Measurements from ENCODE around the gene ADCY6.
A peak's percentile ranks its signal among the peaks of the same experiment; 100 is the strongest.

ADCY6 gene

DNA sequence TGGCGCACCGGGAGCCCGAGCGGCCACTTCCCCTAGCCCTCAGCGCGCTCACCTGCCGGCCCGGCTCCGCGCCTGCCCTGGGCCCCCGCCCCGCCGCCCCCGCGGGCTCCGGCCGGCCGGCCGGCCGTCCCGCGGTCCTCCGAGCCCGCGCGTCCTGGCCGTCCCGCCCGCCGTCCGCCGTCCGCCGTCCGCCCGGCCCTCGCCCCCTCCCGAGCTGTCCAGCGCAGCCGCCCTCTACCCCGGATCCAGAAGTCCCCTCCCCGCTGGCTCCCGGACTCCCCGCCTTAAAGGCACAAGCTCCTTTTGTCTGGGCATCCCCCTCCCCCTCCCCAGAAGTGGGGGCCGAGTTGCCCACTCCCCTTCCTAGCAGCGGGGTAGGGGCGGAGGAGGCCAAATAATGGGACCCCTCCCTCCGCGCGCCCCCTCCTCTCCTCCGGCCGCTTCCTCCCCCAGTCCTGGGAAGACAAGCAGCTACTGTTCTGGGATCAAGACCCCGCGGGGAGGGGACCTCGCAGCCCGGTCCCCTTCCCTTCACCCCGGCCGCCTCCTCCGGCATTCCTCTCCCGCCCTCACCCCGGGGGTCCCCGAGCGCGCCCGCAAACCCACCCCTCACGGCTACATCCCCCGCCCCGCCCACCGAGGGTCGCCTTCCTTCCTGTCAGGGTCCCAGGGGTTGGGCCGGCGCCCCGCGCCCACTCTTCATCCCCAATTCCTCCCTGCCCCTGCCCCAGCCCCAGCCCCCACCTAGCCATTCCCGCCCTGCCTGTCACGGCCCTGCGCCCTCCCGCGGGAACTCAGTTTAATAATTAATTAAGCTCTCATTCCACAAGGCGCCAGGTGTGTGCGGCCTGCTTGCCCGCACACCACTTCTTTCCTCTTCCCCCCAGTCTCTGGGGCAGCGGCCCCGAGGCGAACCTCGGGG, at the start of gene ADCY6:
Gene ADCY6, minus strand, starts transcription at position 236 of the 922 bp plus-strand sequence. CDS start 5,655 bp downstream, outside the sequence.
- no peak for DNase-seq

DNA sequence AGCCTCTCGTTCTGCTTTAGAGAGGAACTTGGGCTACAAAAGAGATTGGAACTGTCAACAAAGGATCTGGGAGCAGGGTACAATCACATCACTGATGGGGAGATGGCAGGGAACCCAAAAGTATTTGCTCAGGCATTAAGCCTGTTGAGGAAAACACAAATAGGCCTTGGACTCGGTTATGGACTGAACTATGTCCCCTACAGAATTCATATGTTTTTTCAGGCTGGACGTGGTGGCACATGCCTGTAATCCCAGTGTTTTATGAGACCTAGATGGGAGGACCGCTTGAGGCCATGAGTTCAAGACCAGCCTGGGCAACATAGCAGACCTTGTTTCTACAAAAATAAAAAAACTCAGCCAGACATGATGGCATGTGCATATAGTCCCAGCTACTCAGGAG, 49.2 kb upstream of the ADCY6 start:
- no peak for DNase-seq

DNA sequence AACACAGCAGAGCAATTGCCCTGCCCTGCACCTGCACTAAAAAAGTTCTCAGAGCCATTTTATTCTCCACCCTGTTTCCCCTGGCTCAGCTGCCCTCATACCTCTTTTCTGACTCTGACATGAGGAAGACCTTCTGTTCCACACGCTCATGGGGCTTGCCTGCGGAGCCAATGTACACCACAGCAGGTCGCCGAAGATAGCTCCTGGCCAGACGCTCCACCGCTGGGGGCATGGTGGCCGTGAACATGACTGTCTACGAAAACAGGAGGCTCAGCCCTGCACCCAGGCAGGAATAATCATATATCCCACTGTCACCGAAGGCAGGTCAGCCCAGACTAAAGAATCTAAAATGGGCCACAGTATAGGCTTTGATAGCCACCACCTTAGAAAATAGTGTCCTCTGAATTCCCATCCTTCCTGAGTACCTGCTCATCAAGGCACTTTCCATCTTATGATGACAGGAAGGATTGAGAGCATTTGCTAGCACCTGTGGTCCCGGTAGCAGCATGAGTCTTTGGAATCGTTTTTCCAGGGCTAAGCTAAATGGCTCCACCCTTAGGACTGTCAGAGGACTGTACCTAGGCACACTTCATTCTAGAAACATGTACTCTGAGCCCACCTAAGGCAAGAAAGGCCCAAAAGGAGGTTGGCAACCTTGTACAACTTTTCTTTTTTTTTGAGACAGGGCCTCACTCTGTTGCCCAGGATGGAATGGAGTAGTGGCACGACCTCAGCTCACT, 43.6 kb upstream of the ADCY6 start:
- no peak for DNase-seq

DNA sequence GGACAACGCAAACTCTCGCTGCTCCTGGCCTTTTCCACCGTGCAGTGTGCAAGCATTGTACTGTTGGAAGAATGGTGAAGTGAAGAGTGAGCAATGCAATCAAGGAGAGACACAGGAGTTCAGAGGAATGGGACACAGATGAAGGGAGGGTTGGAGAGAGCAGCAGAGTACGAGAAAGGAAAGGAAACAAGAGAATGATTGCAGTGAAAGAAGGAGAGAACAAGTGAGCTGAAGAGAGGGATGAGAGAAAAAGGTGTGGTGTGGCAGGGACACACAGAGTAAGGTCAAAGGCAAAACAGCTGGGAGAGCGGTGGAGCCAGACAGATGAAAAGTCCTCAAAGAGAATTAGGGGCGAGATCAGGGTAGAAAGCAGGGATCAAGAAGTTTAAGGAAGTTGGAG, 42.4 kb upstream of the ADCY6 start:
- DNase-seq = no peak

DNA sequence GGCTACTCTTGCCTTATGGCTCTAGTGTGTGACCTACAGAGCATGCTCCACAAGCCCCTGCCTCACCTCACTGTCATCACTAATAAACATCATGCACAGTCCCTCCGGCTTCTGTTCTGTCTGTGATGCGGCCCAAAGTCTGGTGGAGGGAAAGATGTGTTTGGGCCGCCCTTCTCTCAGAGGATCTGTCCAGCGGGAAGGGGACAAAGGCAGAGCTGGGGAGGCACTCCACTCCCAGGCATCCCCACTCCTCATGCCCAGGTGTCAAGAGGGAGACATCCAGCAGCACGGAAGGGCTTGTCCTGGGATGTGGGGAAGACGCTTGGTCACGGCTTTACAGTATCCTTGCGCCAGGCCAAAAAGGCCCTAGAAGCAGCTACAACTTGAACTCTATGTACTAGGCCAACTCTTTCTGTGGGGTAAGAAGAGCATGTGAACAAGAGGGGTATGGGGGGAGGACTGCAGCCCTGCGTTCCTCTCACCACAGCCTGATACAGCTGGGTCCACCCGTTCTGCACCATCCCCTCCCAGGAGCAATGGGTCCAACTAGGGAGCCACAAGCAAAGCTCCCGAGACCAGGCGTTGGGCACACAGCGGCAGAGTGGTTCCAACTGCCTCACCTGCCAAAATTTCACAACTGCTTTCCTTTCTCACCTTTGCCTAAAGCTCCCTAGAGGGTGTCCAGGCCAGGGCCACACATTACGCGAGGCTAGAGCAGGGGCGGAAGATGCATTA, 40.1 kb upstream of the ADCY6 start:
- DNase-seq = no peak

DNA sequence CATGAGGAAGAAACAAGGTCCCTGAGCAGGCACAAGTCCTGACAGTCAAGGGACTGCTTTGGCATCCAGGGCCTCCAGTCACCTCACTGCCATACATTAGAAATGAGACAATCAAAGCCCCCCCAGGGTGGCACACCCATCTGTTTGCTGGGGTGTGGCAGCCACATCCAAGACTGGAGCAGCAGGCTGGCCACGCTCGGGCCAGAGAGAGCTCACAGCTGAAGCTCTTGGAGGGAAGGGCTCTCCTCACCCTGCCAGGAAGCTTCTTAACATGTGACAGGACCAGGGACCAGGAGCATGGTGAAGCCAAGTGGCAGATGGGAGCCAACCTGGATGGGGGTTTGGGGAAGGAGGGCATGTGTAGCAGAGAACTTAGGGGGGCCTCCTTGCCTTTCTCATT, 39.4 kb upstream of the ADCY6 start:
- no peak for DNase-seq

DNA sequence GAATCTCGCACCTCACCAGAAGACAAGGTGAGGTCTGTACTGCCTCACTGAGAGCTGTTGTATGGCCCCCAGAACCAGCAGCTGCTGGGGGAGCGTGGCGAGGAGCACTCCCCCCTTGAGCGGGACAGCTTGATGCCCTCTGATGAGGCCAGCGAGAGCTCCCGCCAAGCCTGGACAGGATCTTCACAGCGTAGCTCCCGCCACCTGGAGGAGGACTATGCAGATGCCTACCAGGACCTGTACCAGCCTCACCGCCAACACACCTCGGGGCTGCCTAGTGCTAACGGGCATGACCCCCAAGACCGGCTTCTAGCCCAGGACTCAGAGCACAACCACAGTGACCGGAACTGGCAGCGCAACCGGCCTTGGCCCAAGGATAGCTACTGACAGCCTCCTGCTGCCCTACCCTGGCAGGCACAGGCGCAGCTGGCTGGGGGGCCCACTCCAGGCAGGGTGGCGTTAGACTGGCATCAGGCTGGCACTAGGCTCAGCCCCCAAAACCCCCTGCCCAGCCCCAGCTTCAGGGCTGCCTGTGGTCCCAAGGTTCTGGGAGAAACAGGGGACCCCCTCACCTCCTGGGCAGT, 38.7 kb upstream of the ADCY6 start:
- no peak for DNase-seq

DNA sequence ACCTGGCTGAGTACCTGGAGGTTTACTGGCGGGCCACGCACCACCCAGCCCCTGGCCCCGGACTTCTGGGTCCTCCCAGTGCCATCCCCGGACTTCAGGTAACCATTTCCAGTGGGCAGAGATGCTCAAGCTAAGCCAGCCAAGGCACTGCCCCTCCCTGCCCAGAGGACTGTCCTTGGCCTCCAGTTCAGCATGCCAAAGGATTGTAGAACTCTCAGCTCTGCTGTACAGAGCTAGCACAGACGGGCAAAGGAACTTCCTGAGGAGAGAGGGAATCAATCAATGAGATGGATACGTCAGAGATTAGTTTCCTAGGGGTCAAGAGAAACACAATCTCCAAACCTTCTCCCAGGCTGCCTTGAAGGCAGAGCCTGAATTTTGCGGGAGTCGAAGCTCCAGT, 38.1 kb upstream of the ADCY6 start:
- DNase-seq = no peak

DNA sequence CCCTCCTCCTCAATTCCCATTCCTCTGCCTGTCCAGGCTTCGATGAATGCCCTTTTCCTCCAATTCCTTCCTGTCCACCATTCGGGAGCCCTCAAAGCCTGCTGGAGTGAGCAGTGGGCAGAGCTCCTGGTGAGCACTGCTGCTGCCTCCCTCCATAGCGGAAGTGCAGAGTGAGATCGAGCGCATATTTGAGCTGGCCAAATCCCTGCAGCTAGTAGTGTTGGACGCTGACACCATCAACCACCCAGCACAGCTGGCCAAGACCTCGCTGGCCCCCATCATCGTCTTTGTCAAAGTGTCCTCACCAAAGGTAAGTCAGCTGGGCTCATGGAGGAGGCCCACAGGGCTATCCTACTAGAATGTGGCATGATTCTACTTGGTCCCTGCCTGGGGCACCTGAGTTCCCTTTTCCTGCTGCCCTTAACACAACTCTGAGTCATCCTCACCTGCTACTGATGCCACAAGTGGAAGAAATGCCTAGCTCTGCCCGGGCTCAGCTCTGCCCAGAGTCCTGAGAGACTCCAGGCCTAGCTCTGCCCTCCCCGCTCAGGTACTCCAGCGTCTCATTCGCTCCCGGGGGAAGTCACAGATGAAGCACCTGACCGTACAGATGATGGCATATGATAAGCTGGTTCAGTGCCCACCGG, 37.4 kb upstream of the ADCY6 start:
- DNase-seq = no peak

DNA sequence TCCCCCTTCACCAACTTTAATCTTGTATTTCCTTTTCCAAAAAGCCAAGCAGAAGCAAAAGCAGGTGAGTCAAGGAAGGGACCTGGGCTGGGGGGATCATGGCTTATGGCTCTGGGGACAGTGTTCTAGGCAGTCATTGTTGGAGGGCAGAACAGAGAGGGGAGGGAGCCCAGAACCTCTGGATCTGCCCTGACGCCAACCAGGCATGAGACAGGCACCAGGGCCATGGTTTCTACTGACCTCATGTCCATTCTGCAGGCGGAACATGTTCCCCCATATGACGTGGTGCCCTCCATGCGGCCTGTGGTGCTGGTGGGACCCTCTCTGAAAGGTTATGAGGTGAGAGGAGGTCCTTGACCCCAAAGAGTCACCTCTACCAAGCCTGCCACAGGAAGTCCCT, 36.0 kb upstream of the ADCY6 start:
- no peak for DNase-seq

DNA sequence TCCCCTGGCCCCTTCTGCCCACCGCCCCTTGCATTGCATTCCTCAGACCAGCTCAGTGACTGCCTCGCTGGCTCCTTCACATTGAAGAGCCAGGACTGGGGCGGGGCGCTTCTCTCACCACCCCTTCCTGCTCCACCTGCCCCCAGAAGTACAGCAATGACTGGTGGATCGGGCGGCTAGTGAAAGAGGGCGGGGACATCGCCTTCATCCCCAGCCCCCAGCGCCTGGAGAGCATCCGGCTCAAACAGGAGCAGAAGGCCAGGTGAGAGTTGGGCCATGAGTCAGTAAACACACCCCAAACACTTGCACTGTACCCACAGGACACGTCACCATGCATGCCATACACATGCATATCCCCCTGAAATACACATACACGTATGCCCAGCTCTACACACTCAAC, 35.2 kb upstream of the ADCY6 start:
- DNase-seq = peak; percentile 32

DNA sequence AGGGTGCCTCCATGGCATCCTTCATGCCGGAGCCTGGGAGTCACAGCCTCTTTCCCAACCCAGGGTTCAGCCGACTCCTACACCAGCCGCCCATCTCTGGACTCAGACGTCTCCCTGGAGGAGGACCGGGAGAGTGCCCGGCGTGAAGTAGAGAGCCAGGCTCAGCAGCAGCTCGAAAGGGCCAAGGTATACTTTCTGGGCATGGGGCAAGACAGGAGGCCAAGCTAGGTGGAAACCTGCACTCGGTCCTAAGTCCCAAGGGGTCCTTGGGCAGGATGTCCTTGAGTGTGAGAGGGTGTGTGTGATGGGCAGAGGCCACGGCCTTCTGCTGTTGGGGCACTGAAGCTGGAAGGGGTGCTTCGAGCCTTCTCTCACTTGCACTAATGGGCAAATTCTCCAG, 34.4 kb upstream of the ADCY6 start:
- no peak for DNase-seq

DNA sequence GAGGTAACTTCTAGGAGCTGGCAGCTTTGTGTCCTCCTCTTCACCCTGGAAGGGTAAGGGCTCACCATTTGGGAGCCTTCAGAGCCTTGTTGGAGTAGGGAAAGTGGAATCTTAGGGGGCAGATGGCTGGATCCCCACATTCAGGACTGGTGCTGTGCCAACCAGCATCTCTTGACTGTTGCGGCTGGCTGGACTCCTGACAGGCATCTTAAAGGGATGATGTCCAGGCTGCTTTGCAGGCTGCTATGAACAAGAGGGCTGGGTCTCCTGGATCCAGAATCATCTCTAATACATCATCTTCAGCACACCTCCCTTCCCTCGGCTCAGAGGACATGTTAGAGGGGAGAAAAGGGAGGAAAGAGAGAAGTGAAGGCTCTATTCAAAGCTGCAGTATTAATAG, 33.8 kb upstream of the ADCY6 start:
- DNase-seq = no peak

DNA sequence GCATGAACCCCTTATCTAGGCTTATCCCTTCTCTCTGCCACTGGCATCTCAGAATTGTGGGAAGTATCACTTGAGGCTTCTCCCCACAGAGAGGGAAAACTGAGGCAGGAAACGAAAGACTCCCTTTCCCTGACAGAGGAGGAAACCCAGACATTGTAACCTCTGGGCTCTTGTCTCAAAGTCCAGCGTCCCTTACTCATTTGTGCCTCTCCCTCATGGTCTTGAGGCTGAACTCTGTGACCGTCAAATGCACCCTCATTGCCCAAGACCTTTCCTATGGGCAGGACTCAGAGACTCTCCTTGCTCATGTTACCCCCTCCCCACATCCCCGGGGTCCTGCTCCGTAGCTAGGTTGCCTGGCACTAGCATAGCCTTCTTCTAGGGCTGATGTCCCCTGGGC, 33.2 kb upstream of the ADCY6 start:
- no peak for DNase-seq

DNA sequence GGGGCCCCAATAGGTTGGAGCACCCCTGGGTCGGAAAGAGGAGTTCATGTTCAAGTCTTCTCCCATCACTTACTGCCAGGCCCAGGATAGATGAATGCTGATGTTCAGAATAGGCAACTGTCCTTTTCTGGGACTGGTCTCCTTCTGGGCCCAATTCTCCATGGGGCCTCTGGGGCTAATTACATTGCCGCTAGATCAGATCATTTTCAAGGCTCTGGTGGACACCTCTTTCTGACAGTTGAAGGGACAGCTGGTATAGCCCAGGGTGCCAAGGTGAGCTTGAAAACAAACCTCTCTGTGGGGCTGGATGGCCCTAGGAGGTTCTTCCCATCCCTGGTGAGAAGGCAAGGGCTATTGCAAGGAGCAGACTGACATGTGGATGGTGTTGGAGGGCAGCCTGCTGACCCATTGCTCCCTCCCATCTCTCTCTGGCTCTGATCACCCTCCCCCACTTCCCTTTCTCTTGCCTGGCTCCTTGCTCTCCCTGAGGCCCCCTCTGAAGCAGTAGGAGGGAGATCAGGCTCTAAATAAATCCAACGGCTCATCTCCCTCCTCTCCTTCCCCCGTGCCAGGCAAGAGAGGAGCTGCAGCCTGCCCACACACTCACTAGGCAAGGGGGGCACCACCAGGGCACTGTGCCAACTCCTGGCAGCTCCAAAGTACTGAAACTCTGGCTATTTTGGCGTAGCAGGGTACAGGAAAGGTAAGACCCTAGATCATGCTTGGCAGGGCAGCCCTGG, 31.3 kb upstream of the ADCY6 start:
- DNase-seq = no peak

DNA sequence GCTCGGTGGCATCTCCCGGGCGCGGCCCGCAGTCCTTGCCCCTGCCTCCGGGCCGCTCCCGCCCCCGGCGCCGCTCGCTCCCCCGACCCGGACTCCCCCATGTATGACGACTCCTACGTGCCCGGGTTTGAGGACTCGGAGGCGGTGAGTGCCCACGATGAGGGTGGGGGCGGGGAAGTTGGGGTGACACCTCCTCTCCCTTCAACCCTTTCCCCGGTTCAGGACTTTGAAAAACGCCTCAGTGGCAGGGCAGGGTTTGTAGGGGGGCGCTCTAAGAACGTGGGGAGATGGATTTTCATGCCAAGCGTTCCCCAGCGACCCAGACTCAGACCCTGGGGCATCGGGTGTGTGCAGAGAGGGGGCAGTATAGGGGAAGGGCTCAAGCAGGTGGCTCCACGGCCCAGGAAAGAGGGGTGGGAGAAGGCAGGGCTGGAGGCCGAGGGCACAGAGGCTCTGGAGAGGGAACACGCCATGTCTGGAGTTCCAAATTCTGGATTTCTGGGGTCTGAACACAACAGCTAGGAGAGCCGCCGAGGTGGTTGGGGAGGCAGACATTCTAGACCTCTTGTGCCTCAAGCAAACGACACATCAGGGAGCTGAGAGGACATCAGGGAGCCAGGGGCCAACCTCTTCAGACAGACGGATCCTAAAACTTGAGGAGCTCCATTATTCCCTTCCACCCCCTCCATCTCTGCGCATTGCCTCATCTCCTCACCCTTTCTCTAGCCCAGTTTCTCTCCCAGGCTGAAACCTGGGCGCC, 30.1 kb upstream of the ADCY6 start:
- peak; percentile 29 for DNase-seq

DNA sequence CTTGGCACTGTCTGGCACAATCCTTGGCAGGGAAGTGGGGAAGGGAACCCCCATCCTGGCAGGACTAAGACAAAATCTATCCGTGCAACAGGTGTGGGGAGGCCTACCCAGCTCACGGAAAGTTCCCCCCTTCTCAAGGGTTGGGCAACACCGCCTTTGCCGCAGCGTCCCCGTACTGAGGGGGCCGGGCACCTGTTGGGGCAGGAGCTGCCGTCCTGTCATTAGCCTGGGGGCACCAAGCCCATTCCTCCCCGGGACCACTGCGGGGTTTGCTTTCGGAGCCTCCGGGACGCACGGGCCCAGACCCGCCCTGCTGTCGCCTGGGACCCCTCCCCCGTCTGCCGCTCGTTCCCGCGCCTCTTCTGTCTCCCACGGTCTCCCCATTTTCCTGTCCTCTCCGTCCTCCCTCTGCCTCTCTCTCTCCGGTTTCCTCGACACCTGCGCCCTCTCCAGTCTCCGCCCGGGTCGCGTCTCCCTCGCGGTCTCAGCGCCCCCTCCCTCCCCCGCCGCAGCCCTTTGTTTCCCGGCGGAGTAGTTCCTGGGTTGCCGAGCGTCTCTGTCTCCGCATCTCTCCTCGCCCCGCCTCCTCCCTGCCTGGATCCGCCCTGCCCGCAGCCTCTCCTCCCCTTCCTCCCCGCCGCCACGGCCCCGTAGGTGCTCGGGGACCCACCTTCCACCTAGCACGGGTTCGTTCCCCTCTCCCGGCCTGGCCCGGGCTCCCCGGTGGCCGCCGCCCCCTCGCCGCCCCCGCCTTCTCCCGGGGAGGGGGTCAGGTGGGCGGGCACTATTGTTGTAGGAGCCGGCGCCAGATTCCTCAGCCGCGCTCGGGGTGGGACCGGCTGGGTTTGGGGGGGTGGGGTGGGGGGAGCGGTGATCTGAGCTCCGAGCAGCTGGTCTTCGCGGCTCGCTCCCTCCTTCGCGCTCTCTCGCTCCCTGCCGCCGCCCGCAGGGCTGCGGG, 29.3 kb upstream of the ADCY6 start, which contains the start of gene CACNB3:
Gene CACNB3, plus strand, starts transcription at position 624 of the 958 bp plus-strand sequence. CDS start 434 bp downstream, outside the sequence.
- peak; percentile 73 for DNase-seq

DNA sequence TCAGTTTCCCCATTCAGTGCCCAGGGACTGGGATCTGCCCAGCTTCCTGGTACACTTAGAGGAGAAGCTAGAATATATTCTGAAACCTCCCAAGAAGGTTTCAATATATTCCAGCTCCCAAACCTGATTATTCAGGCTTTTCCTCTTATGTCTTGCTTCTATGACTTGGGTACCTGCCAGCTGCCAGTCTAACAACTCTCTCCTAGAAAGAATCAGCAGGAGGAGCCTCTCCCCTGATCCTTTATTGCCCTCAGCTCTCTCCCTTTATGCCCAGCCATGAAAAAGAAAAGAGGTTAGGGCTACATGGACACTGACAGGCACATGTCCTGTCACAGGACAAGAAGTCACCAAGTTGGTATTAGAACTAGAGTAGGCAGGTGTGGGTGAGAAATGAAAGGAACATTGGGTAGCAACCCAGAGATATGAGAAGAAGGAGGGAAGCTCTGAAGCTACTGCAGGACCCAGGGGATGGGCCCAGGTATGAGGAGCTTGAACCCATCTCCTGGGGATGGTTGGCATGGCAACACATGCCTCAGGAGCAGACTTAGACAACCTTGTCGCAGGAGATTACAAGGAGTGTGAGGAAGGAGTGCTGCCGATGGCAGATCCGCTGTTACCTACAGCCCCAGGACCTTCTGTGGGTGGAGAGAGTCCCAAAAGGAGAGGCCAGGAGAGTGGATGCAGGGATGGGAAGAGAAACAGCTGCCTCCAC, 27.4 kb upstream of the ADCY6 start:
- no peak for DNase-seq

Data from activated effector memory CD4-positive, alpha-beta T cell treated with Interleukin-2 at 50 U/mL for 16 hours (primary cell).